Skeletal muscle tissue (tissue), 4 donors: ENCODE measurements around the gene MDGA2. TPM values are rescaled to one million over a fixed set of nuclear protein-coding genes. Genes with fewer than 3 reads are reported as not detected.

Experiments used
- H3K27ac ChIP-seq: one replicate; pipeline ENCODE4 v1.7.0; 2013; ENCODE audit warnings: mild to moderate bottlenecking, low read depth, low read length, inconsistent platforms
- H3K27me3 ChIP-seq, 3 donors: one replicate each; pipeline ENCODE4 v1.7.0; 2013; ENCODE audit warnings: low read length in 3 of 3; ENCODE audit not compliant: control insufficient read depth in 3 of 3, insufficient read depth in 3 of 3
- H3K36me3 ChIP-seq, 3 donors: one replicate each; pipeline ENCODE4 v1.7.0; 2013; ENCODE audit warnings: low read length in 3 of 3; ENCODE audit not compliant: control insufficient read depth in 3 of 3, insufficient read depth in 3 of 3
- H3K4me1 ChIP-seq, 3 donors: one replicate each; pipeline ENCODE4 v1.7.0; 2013; ENCODE audit warnings: low read length in 3 of 3, mild to moderate bottlenecking in 3 of 3; ENCODE audit not compliant: control insufficient read depth in 3 of 3, insufficient read depth in 3 of 3
- H3K4me3 ChIP-seq, 3 donors: one replicate each; pipeline ENCODE4 v1.7.0; 2013; ENCODE audit warnings: low read length in 3 of 3
- H3K9ac ChIP-seq, 3 donors: one replicate each; pipeline ENCODE4 v1.7.0; 2013; ENCODE audit warnings: low read length in 3 of 3, mild to moderate bottlenecking in 3 of 3, moderate library complexity in 2 of 3, low read depth in 1 of 3
- H3K9me3 ChIP-seq, 3 donors: one replicate each; pipeline ENCODE4 v1.7.0; 2013; ENCODE audit warnings: low read length in 3 of 3; ENCODE audit not compliant: control insufficient read depth in 3 of 3
- total RNA-seq: library from RNA; depleted of rRNA; stranded (reverse); fragments of >200 nt; gene quantifications from one replicate; pipeline ENCODE4 v1.2.3, GENCODE V29; 2014
- donor health status: Osteomylitis.

The MDGA2 gene
- total RNA-seq, 1 donor from 2014 or later = 2.1 TPM

DNA sequence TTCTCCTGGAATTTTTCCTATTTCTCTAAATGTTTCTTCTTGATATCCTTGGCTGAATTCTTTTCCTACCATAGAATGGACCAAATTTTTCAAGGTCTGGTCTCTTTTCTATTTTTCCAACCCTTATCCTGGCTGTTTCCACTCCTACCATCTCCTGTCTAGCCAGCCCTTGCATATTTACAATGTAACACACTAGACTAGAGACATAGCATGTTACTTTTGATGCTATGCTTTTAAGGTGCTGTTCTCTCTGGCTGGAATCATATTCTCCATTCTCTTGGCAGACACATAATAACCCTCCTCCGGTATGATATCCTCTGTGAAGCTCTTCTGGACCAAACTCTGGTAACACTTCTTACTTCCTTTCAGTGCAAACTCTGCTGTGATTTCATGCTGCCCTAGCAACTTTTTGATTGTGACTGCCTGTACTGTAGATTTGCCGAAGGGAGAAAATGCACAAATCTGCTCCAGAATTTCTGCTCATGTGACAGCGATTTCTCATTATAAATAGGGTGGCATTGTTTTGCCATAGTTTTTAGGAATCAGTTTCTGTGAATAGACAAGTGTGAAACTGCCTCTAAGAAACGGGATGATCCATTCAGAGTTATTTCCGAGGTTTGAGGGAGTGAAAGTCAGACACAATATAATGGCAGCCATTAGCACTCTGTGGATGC is 284.4 kb downstream of the MDGA2 start:
- Histone ChIP-seq H3K9me3 (no peaks in the 10 kb centered on the region), H3K9ac (no peak overlapping the region), H3K27me3 (no peaks in the 10 kb centered on the region), H3K36me3 (no peaks in the 10 kb centered on the region), H3K27ac (no peak overlapping the region), H3K4me1 (no peaks in the 10 kb centered on the region), H3K4me3 (no peak overlapping the region)

DNA sequence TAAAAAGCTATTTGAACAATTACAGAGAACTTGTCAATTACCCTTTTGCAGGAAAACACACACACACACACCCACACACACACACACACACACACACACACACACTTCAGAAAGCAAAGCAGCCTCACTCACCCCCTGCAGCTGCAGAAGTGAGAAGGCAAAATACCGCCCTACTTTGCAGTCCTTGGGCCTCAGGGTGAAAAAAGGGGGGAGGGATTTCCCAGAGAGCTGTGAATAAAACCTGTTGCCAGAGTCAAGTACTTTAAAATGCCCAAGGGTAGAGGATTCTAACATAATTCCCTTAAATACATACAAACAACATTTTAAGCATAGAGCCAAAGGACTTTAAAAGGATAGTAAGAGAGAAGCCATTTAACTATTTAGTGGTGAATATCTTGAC is 285.9 kb downstream of the MDGA2 start:
- Histone ChIP-seq H3K27me3 (no peaks in the 10 kb centered on the region), H3K4me1 (no peaks in the 10 kb centered on the region), H3K27ac (no peak overlapping the region), H3K4me3 (no peak overlapping the region), H3K36me3 (no peaks in the 10 kb centered on the region), H3K9me3 (no peaks in the 10 kb centered on the region), H3K9ac (no peak overlapping the region)

DNA sequence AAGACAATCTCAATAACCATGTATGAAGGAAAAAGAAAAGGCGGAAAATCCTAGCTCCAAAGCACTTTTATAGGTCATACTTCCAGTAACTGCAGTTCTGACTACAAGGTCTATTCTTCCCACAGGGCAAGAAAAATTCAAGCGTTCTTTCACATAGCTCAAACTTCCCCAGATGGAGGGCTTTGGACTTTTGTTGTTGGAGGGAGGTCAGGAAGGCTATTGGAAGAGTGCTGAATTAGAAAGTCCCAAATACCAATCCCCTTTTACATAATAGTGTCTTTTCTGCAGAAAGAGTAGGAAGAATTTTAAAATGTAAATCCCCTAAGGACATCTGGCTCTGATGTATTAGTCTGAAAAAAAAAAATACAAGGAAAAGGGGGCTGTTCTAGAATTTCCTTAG is 309.4 kb downstream of the MDGA2 start:
- Histone ChIP-seq H3K9ac (no peak overlapping the region), H3K36me3 (no peaks in the 10 kb centered on the region), H3K4me3 (no peak overlapping the region), H3K27ac (no peak overlapping the region), H3K27me3 (no peaks in the 10 kb centered on the region), H3K4me1 (no peaks in the 10 kb centered on the region), H3K9me3 (no peaks in the 10 kb centered on the region)

DNA sequence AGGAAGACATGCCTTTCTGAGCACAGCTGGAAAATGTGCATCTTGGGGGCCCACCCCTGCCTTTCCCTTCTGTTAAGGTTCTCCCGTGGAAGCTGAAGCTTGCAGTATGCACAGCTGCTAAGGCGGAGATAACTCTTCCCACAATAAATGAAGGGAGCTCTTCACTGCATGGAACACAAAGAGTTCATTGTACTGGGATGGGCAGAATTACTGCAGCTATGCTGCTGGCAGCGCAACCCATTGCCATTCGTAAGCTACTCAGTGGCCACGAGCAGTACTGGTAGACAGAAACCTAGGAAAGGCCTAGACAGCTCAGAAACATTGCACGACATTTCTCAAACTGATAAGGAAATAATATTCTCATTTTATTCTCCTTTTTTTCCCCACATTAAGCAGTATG is 310.2 kb downstream of the MDGA2 start:
- H3K36me3 ChIP-seq = no peaks in the 10 kb centered on the region
- no peak overlapping the region for H3K27ac ChIP-seq
- H3K4me1 ChIP-seq = no peaks in the 10 kb centered on the region
- H3K9ac ChIP-seq = no peak overlapping the region
- no peaks in the 10 kb centered on the region for H3K27me3 ChIP-seq
- no peak overlapping the region for H3K4me3 ChIP-seq
- no peaks in the 10 kb centered on the region for H3K9me3 ChIP-seq

DNA sequence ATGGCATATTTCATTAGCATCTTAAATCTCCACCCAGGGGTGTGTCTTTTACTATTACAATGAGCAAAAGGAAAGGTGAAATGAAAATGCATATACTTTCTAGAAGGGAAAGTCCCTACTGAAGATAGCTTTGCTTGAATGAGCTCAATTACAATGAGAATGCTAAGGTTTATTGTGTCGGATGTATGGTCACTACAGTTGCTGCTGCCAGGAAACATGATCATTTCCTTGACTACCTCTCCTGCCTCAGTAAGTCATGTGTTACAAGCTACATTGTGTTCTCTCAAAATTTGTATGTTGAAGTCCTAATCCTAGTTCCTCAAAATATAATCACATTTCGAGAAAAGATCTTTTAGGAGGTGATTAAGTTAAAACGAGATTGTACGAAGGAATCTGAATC is 322.2 kb downstream of the MDGA2 start:
- Histone ChIP-seq H3K4me3 (no peak overlapping the region), H3K27me3 (no peaks in the 10 kb centered on the region), H3K9ac (no peak overlapping the region), H3K27ac (no peak overlapping the region), H3K36me3 (no peaks in the 10 kb centered on the region), H3K4me1 (no peaks in the 10 kb centered on the region), H3K9me3 (peaks cover 0 to 3% (median 2%) of the 10 kb centered on the region in 3 donors)

DNA sequence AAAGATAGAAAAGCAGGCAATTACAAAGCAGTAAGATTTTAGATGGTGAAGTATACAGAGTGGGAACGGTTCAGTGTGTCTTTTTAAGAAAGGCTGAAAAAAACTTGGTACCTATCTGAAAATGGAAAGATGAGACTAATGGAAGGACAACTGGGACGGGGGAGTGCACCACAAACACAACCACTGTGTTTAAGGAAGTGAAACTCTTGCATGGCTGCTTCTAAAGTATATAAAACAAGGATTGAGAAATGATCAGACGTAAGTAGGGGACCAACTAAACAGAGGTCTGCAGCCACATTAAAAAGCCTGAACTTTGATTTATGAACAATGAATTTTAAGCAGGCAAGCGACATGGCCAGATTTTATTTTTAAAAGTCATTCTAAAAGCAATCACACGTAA is 328.6 kb downstream of the MDGA2 start:
- Histone ChIP-seq H3K27me3 (no peaks in the 10 kb centered on the region), H3K36me3 (no peaks in the 10 kb centered on the region), H3K4me3 (no peak overlapping the region), H3K9me3 (no peaks in the 10 kb centered on the region), H3K9ac (no peak overlapping the region), H3K27ac (no peak overlapping the region), H3K4me1 (no peaks in the 10 kb centered on the region)

DNA sequence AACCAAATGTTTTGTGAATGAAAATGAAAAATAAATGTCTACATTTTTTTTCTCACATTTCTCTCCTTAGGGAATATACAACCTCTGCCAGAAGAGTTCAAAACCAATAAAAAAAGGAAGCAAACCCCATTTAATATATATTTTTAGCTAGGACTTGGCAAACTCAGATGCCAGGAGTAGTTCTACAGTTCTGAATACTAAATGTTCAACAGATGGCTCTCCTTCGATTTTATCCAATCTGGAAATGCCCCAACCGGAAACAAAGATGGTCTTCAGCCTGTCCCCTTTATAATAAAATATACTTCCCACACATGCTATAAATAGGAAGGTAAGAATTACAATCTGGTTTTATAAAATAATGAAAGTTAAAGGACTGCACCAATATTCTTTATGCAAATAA is 330.4 kb downstream of the MDGA2 start:
- no peak overlapping the region for H3K4me3 ChIP-seq
- H3K4me1 ChIP-seq = no peaks in the 10 kb centered on the region

DNA sequence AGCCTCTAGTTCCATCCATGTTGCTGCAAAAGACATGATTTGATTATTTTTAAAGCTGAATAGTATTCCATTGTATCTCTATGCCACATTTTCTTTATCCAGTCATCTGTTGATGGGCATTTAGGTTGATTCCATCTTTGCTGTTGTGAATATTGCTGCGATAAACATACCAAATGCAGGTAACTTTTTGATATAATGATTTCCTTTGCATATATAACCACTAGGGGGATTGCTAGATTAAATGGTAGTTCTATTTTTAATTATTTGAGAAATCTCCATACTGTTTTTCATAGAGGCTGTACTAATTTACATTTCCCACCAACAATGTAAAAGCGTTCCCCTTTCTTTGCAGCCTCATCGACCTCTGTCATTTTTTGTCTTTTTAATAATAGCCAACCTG is 342.5 kb downstream of the MDGA2 start:
- Histone ChIP-seq H3K36me3 (no peaks in the 10 kb centered on the region), H3K4me1 (no peaks in the 10 kb centered on the region), H3K9ac (no peak overlapping the region), H3K27ac (no peak overlapping the region), H3K4me3 (no peak overlapping the region), H3K9me3 (no peaks in the 10 kb centered on the region), H3K27me3 (no peaks in the 10 kb centered on the region)

More for the DNA sequence above, 330.4 kb downstream of the MDGA2 start:
- H3K27ac ChIP-seq = no peak overlapping the region
- no peak overlapping the region for H3K9ac ChIP-seq
- H3K36me3 ChIP-seq = no peaks in the 10 kb centered on the region
- no peaks in the 10 kb centered on the region for H3K9me3 ChIP-seq
- H3K27me3 ChIP-seq = no peaks in the 10 kb centered on the region

DNA sequence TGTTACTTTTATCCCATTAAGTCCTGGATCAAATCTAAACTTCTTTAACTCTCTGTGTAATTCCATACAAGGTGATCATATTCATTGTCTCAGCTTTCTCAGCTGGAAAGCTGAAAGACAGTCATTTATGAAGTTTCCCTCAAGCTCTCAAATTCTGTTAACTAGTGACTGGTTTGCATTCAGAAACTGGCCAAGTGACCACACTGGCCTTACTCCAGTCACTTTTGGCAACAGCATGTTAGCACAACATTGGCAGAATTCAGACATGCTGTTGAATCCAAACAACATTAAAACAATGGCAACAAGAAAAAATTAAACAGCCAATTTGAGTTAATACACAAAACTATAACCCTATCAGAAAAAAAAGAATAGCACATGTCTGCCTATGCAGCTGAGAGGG is 343.3 kb downstream of the MDGA2 start:
- Histone ChIP-seq H3K27me3 (no peaks in the 10 kb centered on the region), H3K4me3 (no peak overlapping the region), H3K27ac (no peak overlapping the region), H3K36me3 (no peaks in the 10 kb centered on the region), H3K9me3 (no peaks in the 10 kb centered on the region), H3K4me1 (no peaks in the 10 kb centered on the region), H3K9ac (no peak overlapping the region)

DNA sequence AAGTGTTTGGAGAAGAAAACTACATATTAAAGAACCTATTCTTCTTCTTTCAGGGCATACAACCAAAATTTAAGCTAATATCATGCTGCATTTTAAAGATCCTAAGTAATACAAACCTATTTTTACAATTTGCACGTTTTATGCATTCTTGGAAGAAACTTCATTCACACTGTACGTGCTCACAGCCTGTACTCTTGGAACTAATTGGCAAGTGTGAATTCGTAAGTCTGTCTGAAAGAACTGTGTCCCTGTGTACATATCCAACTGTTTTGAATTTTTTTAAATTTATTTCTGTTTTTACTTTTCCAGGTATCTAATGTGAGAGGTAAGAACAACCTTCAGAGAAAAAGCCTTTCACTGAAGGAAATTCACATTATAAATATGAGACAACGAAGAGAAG is 347.0 kb downstream of the MDGA2 start:
- H3K4me1 ChIP-seq = no peaks in the 10 kb centered on the region
- no peaks in the 10 kb centered on the region for H3K27me3 ChIP-seq
- no peaks in the 10 kb centered on the region for H3K36me3 ChIP-seq
- no peak overlapping the region for H3K27ac ChIP-seq
- no peak overlapping the region for H3K9ac ChIP-seq
- no peaks in the 10 kb centered on the region for H3K9me3 ChIP-seq
- no peak overlapping the region for H3K4me3 ChIP-seq
